Mesendoderm (in vitro differentiated cells): Measurements from ENCODE around the gene PKHD1.
A peak's percentile ranks its signal among the peaks of the same experiment; 100 is the strongest.

Experiments
- DNase-seq: peaks from one replicate; pipeline ENCODE4 v3.0.0; 2013
- H2AK5ac ChIP-seq: 2 replicates; pipeline ENCODE4 v1.6.1; 2013; ENCODE audit warnings: low read length, inconsistent platforms
- H2BK120ac ChIP-seq: 2 replicates; pipeline ENCODE4 v1.6.1; 2013; ENCODE audit warnings: low read depth, mild to moderate bottlenecking, low read length, moderate library complexity, mixed read lengths
- H2BK15ac ChIP-seq: replicated peaks from 2 replicates; pipeline ENCODE4 v1.6.1; 2013; ENCODE audit warnings: low read depth, mild to moderate bottlenecking, moderate library complexity
- H2BK5ac ChIP-seq: 2 replicates; pipeline ENCODE4 v1.6.1; 2013; ENCODE audit warnings: low read length, inconsistent platforms
- H3K18ac ChIP-seq: 2 replicates; pipeline ENCODE4 v1.6.1; 2013; ENCODE audit warnings: mild to moderate bottlenecking, low read length, mixed read lengths
- H3K23ac ChIP-seq: one replicate; pipeline ENCODE4 v1.6.1; 2013; ENCODE audit warnings: low read length
- H3K27ac ChIP-seq: 2 replicates; pipeline ENCODE4 v1.5.1; 2013; ENCODE audit warnings: low read depth, mild to moderate bottlenecking, inconsistent platforms, low read length, moderate library complexity
- H3K27me3 ChIP-seq: 2 replicates; pipeline ENCODE4 v1.6.1; 2013; ENCODE audit warnings: low read length, control low read depth, mild to moderate bottlenecking, inconsistent platforms; ENCODE audit not compliant: insufficient read depth, poor library complexity
- H3K36me3 ChIP-seq: 2 replicates; pipeline ENCODE4 v1.6.1; 2013; ENCODE audit warnings: low read length, inconsistent platforms; ENCODE audit not compliant: control insufficient read depth, insufficient read depth
- H3K4ac ChIP-seq: one replicate; pipeline ENCODE4 v1.6.1; 2013; ENCODE audit warnings: low read depth, mild to moderate bottlenecking, low read length, moderate library complexity
- H3K4me1 ChIP-seq: 2 replicates; pipeline ENCODE4 v1.6.1; 2013; ENCODE audit warnings: low read depth, low read length, inconsistent platforms; ENCODE audit not compliant: control insufficient read depth
- H3K4me2 ChIP-seq: 2 replicates; pipeline ENCODE4 v1.6.1; 2013; ENCODE audit warnings: low read length
- H3K4me3 ChIP-seq: 2 replicates; pipeline ENCODE4 v1.5.1; 2013; ENCODE audit warnings: mild to moderate bottlenecking, low read length
- H3K56ac ChIP-seq: one replicate; pipeline ENCODE4 v1.6.1; 2013; ENCODE audit warnings: low read length
- H3K79me1 ChIP-seq: 2 replicates; pipeline ENCODE4 v1.6.1; 2013; ENCODE audit warnings: low read length, inconsistent platforms
- H3K79me2 ChIP-seq: 2 replicates; pipeline ENCODE4 v1.6.1; 2013; ENCODE audit warnings: mild to moderate bottlenecking, low read length; ENCODE audit not compliant: control insufficient read depth, insufficient read depth
- H3K9ac ChIP-seq: 2 replicates; pipeline ENCODE4 v1.6.1; 2013; ENCODE audit warnings: low read length, inconsistent platforms
- H4K5ac ChIP-seq: one replicate; pipeline ENCODE4 v1.6.1; 2013; ENCODE audit warnings: low read length
- H4K8ac ChIP-seq: one replicate; pipeline ENCODE4 v1.6.1; 2013; ENCODE audit warnings: low read depth, mild to moderate bottlenecking, control low read depth, low read length, moderate library complexity
- WGBS: extraction: QIAGEN DNeasy Blood & Tissue Kit; methylation state at CpG from one replicate; pipeline ENCODE4 v1.1.7; 2013; ENCODE audit warnings: low lambda C conversion rate, missing lambda C conversion rate; ENCODE audit not compliant: insufficient coverage; ENCODE audit errors: extremely low coverage; 5-methylcytosine and 5-hydroxymethylcytosine counted together

The PKHD1 gene

GRCh38 chr6:52014391-52014790, 73.0 kb downstream of the PKHD1 start:
- Histone ChIP-seq H4K5ac (no peak overlapping the region), H3K4me3 (no peak overlapping the region), H3K79me1 (no peaks in the 10 kb centered on the region), H3K4me2 (no peak overlapping the region), H3K9ac (no peak overlapping the region), H3K18ac (no peak overlapping the region), H3K36me3 (no peaks in the 10 kb centered on the region), H3K27ac (no peak overlapping the region), H4K8ac (no peak overlapping the region), H2AK5ac (no peak overlapping the region), H3K23ac (no peak overlapping the region), H3K27me3 (no peaks in the 10 kb centered on the region), H3K79me2 (no peaks in the 10 kb centered on the region), H3K4ac (no peak overlapping the region), H2BK120ac (no peak overlapping the region), H3K4me1 (peaks cover 3% of the 10 kb centered on the region), H2BK5ac (no peak overlapping the region), H2BK15ac (no peak overlapping the region), H3K56ac (no peak overlapping the region)
- no peak for DNase-seq
- WGBS: no CpG with 5 or more reads among the region's 1 CpG

GRCh38 chr6:52013035-52013434, 74.4 kb downstream of the PKHD1 start:
- whole genome bisulfite sequencing: no CpG with 5 or more reads among the region's 1 CpG
- no peak for DNase-seq
- no peaks in the 10 kb centered on the region for H3K79me2 ChIP-seq
- no peak overlapping the region for H2BK5ac ChIP-seq
- H3K23ac ChIP-seq: no peak overlapping the region
- H3K56ac ChIP-seq: no peak overlapping the region
- no peak overlapping the region for H3K27ac ChIP-seq
- H4K8ac ChIP-seq: no peak overlapping the region
- no peak overlapping the region for H3K18ac ChIP-seq
- no peak overlapping the region for H2BK15ac ChIP-seq
- no peak overlapping the region for H3K4ac ChIP-seq
- no peak overlapping the region for H3K4me2 ChIP-seq
- H3K36me3 ChIP-seq: no peaks in the 10 kb centered on the region
- no peak overlapping the region for H3K9ac ChIP-seq
- no peak overlapping the region for H2BK120ac ChIP-seq
- H4K5ac ChIP-seq: no peak overlapping the region
- no peaks in the 10 kb centered on the region for H3K27me3 ChIP-seq
- H3K4me1 ChIP-seq: peaks cover 3% of the 10 kb centered on the region
- no peak overlapping the region for H2AK5ac ChIP-seq
- no peak overlapping the region for H3K4me3 ChIP-seq
- no peaks in the 10 kb centered on the region for H3K79me1 ChIP-seq

GRCh38 chr6:52012582-52012981, 74.8 kb downstream of the PKHD1 start:
- Histone ChIP-seq H3K4me3 (no peak overlapping the region), H3K79me1 (no peaks in the 10 kb centered on the region), H3K18ac (no peak overlapping the region), H2BK120ac (no peak overlapping the region), H2BK15ac (no peak overlapping the region), H3K4me1 (peaks cover 3% of the 10 kb centered on the region), H2BK5ac (no peak overlapping the region), H3K9ac (no peak overlapping the region), H3K4ac (no peak overlapping the region), H3K27me3 (no peaks in the 10 kb centered on the region), H4K8ac (no peak overlapping the region), H3K23ac (no peak overlapping the region), H2AK5ac (no peak overlapping the region), H3K56ac (no peak overlapping the region), H3K79me2 (no peaks in the 10 kb centered on the region), H3K36me3 (no peaks in the 10 kb centered on the region), H4K5ac (no peak overlapping the region), H3K4me2 (no peak overlapping the region), H3K27ac (no peak overlapping the region)
- DNase-seq: no peak
- WGBS: no CpG with 5 or more reads among the region's 4 CpGs

- peaks cover 2% of the 10 kb centered on the region for H3K4me1 ChIP-seq
- H3K18ac ChIP-seq: no peak overlapping the region
- H3K56ac ChIP-seq: no peak overlapping the region
- H4K5ac ChIP-seq: no peak overlapping the region
- no peak overlapping the region for H2AK5ac ChIP-seq
- no peak overlapping the region for H3K4me2 ChIP-seq
- no peaks in the 10 kb centered on the region for H3K79me2 ChIP-seq
- no peak overlapping the region for H2BK120ac ChIP-seq
- no peaks in the 10 kb centered on the region for H3K79me1 ChIP-seq
- no peak for DNase-seq
- no peak overlapping the region for H3K27ac ChIP-seq
- H3K27me3 ChIP-seq: no peaks in the 10 kb centered on the region
- no peak overlapping the region for H3K4ac ChIP-seq
- no peaks in the 10 kb centered on the region for H3K36me3 ChIP-seq
- WGBS: no CpG with 5 or more reads among the region's 1 CpG
- H4K8ac ChIP-seq: no peak overlapping the region
- H3K9ac ChIP-seq: no peak overlapping the region
- no peak overlapping the region for H3K4me3 ChIP-seq
- no peak overlapping the region for H2BK15ac ChIP-seq
- H3K23ac ChIP-seq: no peak overlapping the region
- no peak overlapping the region for H2BK5ac ChIP-seq
Measured at GRCh38 chr6:52010806-52011205, 76.6 kb downstream of the PKHD1 start.

- Histone ChIP-seq H3K4me3 (no peak overlapping the region), H3K27me3 (no peaks in the 10 kb centered on the region), H3K4ac (no peak overlapping the region), H3K23ac (no peak overlapping the region), H3K4me2 (no peak overlapping the region), H3K18ac (no peak overlapping the region), H3K27ac (no peak overlapping the region), H3K4me1 (peaks cover 2% of the 10 kb centered on the region), H2BK120ac (no peak overlapping the region), H2BK15ac (no peak overlapping the region), H3K79me2 (no peaks in the 10 kb centered on the region), H3K79me1 (no peaks in the 10 kb centered on the region), H2AK5ac (no peak overlapping the region), H4K8ac (no peak overlapping the region), H3K56ac (no peak overlapping the region), H2BK5ac (no peak overlapping the region), H3K9ac (no peak overlapping the region), H3K36me3 (no peaks in the 10 kb centered on the region), H4K5ac (no peak overlapping the region)
- no CpG with 5 or more reads among the region's 6 CpGs for WGBS
- DNase-seq: no peak
Measured at GRCh38 chr6:52010145-52010544, 77.3 kb downstream of the PKHD1 start.

GRCh38 chr6:52009466-52010140, 77.8 kb downstream of the PKHD1 start:
- Histone ChIP-seq H2BK120ac (no peak overlapping the region), H3K23ac (no peak overlapping the region), H2BK5ac (no peak overlapping the region), H4K8ac (no peak overlapping the region), H2AK5ac (no peak overlapping the region), H3K79me2 (no peaks in the 10 kb centered on the region), H3K4me1 (peaks cover 2% of the 10 kb centered on the region), H3K18ac (no peak overlapping the region), H3K4me2 (no peak overlapping the region), H2BK15ac (no peak overlapping the region), H3K4me3 (no peak overlapping the region), H3K36me3 (no peaks in the 10 kb centered on the region), H3K27me3 (no peaks in the 10 kb centered on the region), H3K4ac (no peak overlapping the region), H3K79me1 (no peaks in the 10 kb centered on the region), H4K5ac (no peak overlapping the region), H3K9ac (no peak overlapping the region), H3K56ac (peak overlapping the region; percentile 22), H3K27ac (no peak overlapping the region)
- peak; percentile 31 for DNase-seq
- no CpG with 5 or more reads among the region's 11 CpGs for WGBS
